ENCODE measurements around the gene HMOX1. TPM values are rescaled to one million over a fixed set of nuclear protein-coding genes. Genes with fewer than 3 reads are reported as not detected.

Gene HMOX1
- total and polyA plus RNA-seq, 2 of the 8 experiments (the other 6 are each of a cell fraction or from before 2014, with no cell fraction given) = 25.0 to 41.6 TPM

GRCh38 chr22:35380537-35381423 is at the start of gene HMOX1 (continued):
- TF ChIP-seq CHD7 (IDR thresholded peaks at IDR 0.05; ENCODE audit: insufficient replicate concordance, low read length) = no peak
- TF ChIP-seq RBBP5 (IDR thresholded peaks at IDR 0.05; ENCODE audit: borderline replicate concordance, low read depth, low read length) = peak; percentile 78; the same call in 1 of the 2 replicates
- TF ChIP-seq RFX5 (IDR thresholded peaks at IDR 0.05; ENCODE audit: borderline replicate concordance, low read depth, low read length) = no peak
- no peak for TF ChIP-seq JUND (IDR thresholded peaks at IDR 0.05; ENCODE audit: low read length)
- TF ChIP-seq SIRT6 (IDR thresholded peaks at IDR 0.05; ENCODE audit: low read length) = no peak
- TF ChIP-seq POLR2AphosphoS5 (IDR thresholded peaks at IDR 0.05; ENCODE audit: low read depth, low read length) = no peak; the same call in 1 of the 2 replicates
- TF ChIP-seq JUN (IDR thresholded peaks at IDR 0.05; ENCODE audit: low read depth, low read length) = no peak
- peak; percentile 32; the same call in 1 of the 2 replicates for TF ChIP-seq CREB1 (IDR thresholded peaks at IDR 0.05)
- 0 out of 2 replicates have a peak, but pooled peaks have one; percentile 31 for TF ChIP-seq PHF8 (conservative IDR thresholded peaks at IDR 0.05; ENCODE audit: low read depth, low read length)
- TF ChIP-seq BACH1 (IDR thresholded peaks at IDR 0.05; ENCODE audit: low read length) = no peak
